Stomach (tissue), 9 donors: ENCODE results near the gene SPOCD1. TPM values are rescaled to one million over a fixed set of nuclear protein-coding genes. Genes with fewer than 3 reads are reported as not detected.

ENCODE experiments used
- DNase-seq, 2 donors: peaks; one replicate each; pipeline versions ENCODE4 v3.0.0 to v3.0.0-alpha.2; 2013 to 2019
- H3K27ac ChIP-seq, 5 donors: fragments of 200-600 bp in 4 of 5; sonication (generic) in 4 of 5; one replicate each; pipeline ENCODE4 v1.5.1; 2013 to 2019; ENCODE audit warnings: mild to moderate bottlenecking in 1 of 5, moderate library complexity in 1 of 5
- H3K27me3 ChIP-seq, 3 donors: fragments of 200-600 bp; sonication (generic); one replicate each; pipeline ENCODE4 v1.5.1; 2017 to 2019; ENCODE audit warnings: mixed run types in 1 of 3
- H3K36me3 ChIP-seq, 4 donors: fragments of 200-600 bp; sonication (generic); 1 replicate in 3 of 4; 2 replicates in 1 of 4; pipeline ENCODE4 v1.5.1; 2016 to 2019
- H3K4me1 ChIP-seq, 4 donors: fragments of 200-600 bp; sonication (generic); one replicate each; pipeline ENCODE4 v1.5.1; 2016 to 2019
- H3K4me3 ChIP-seq, 4 donors: fragments of 200-600 bp; sonication (generic) in 3 of 4; one replicate each; pipeline ENCODE4 v1.5.1; 2016 to 2019; ENCODE audit warnings: mild to moderate bottlenecking in 1 of 4
- H3K9me3 ChIP-seq, 4 donors: fragments of 200-600 bp; sonication (generic); one replicate each; pipeline ENCODE4 v1.5.1; 2016 to 2019
- EP300 ChIP-seq: sonication (generic); formaldehyde crosslinking; IDR thresholded peaks from one replicate; pipeline ENCODE4 v1.6.1; 2017; ENCODE audit warnings: antibody characterized with exemption
- POLR2A ChIP-seq, 4 donors: fragments of 450-650 bp; IDR thresholded peaks; one replicate each; pipeline ENCODE4 v1.6.1; 2016; ENCODE audit warnings: antibody characterized with exemption in 4 of 4, control low read depth in 2 of 4, mild to moderate bottlenecking in 1 of 4, moderate library complexity in 1 of 4
- POLR2AphosphoS5 ChIP-seq, 3 donors: sonication (generic); formaldehyde crosslinking; IDR thresholded peaks; one replicate each; pipeline ENCODE4 v1.6.1; 2016; ENCODE audit warnings: antibody characterized with exemption in 3 of 3
- WGBS, 5 donors: extraction: QIAGEN DNeasy Blood & Tissue Kit in 3 of 5; methylation state at CpG; one replicate each; pipeline versions ENCODE4 v1.1.5 to v1.1.7; 2013 to 2018; 5-methylcytosine and 5-hydroxymethylcytosine counted together
- intact Hi-C: fragments of 100-400 bp; cut with DNase I; formaldehyde crosslinking; loops from one replicate; pipeline ENCODE4 v1.15.1; 2023; ENCODE audit warnings: low total_unique reads
- polyA plus RNA-seq, 3 donors: library from polyadenylated mRNA; stranded (reverse); fragments of 200-250 nt; gene quantifications; one replicate each; pipeline ENCODE4 v1.2.3, GENCODE V29; 2013
- total RNA-seq, 5 donors: library from RNA; depleted of rRNA; stranded (reverse); fragments of >200 nt; gene quantifications; one replicate each; pipeline versions ENCODE4 v1.1.0 to v1.2.3, GENCODE V29; 2014 to 2016
- TF ChIP-seq, protein P1 (sequence below), 7 experiments: fragments of 450-650 bp in 4 of 7; fragments of 200-600 bp in 3 of 7; sonication (generic) in 3 of 7; IDR thresholded peaks; one replicate each; pipeline ENCODE4 v1.5.1; 2016 to 2019; ENCODE audit warnings: antibody characterized with exemption in 7 of 7, control low read depth in 2 of 7, mild to moderate bottlenecking in 1 of 7
- donor health status: healthy with polysubstance abuse.
- donor health status: Bipolar disorder and iron deficiency.
- donor health status: healthy.

Gene SPOCD1
- total and polyA plus RNA-seq, 8 donors: 0.55 to 11.1 (median 4.5) TPM; not detected in 1

DNA sequence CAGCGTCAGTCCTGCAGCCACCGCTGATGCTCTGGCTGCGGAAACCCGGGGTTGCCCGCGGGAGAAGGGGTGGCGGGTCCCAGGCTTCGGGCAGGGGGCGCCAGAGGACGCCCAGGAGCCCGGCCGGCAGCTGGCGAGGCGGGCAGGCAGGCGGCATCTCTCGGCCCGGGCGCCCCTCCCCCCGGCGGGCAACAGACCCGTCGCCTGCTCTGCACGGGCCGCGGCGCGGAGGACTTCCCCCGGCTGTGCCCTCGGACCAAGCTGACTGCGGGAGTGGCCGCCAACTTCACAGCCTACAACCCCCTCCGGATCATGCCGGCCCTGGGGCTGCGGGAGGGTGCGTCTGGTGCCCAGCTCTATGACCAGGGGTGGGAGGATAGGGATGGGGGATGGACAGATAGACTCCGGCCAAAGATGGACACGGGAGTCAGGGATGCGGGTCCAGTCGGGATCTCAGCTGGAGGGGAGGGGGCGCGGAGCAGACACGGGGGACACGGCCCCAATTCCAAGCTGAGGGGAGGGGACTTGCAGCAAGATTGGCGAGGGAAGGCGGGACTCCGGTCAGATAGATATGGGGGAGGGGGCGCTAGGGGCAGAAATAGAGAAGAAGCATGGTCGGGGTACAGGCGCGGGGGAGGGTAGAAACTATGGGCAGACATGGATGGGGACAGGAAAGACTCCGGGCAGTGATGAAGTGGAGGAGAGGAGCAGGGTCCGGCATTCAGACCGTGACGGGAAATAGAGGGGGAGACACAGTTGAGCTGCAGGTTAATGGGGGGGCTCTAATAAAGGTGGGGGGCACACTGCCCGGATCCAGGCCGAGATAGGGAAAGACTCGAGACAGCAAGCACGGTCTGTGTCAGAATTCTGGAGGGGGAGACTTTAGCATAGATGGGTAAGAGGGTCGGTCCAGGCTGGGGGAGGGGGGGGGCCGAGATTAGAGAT is 52.8 kb downstream of the SPOCD1 start:
- TF ChIP-seq EP300 (no peak), POLR2AphosphoS5 (IDR thresholded peaks at IDR 0.05) (no peak), POLR2A (IDR thresholded peaks at IDR 0.05) (no peak)
- TF ChIP-seq, protein P1, sequence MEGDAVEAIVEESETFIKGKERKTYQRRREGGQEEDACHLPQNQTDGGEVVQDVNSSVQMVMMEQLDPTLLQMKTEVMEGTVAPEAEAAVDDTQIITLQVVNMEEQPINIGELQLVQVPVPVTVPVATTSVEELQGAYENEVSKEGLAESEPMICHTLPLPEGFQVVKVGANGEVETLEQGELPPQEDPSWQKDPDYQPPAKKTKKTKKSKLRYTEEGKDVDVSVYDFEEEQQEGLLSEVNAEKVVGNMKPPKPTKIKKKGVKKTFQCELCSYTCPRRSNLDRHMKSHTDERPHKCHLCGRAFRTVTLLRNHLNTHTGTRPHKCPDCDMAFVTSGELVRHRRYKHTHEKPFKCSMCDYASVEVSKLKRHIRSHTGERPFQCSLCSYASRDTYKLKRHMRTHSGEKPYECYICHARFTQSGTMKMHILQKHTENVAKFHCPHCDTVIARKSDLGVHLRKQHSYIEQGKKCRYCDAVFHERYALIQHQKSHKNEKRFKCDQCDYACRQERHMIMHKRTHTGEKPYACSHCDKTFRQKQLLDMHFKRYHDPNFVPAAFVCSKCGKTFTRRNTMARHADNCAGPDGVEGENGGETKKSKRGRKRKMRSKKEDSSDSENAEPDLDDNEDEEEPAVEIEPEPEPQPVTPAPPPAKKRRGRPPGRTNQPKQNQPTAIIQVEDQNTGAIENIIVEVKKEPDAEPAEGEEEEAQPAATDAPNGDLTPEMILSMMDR (IDR thresholded peaks at IDR 0.05): peak in 5 of 7 experiments; percentile 27 to 72 (median 63)
- Histone ChIP-seq H3K36me3 (no peaks in the 10 kb centered on the region), H3K4me1 (peaks cover 33 to 49% (median 43%) of the 10 kb centered on the region in 4 donors), H3K27ac (no peak overlapping the region), H3K4me3 (peak overlapping the region; percentile 54 to 66 (median 56)), H3K9me3 (no peaks in the 10 kb centered on the region), H3K27me3 (peaks cover 0 to 66% (median 32%) of the 10 kb centered on the region in 3 donors)
- 0 to 1% (median 1%) methylated on average over 25 to 60 of the region's 60 CpGs for WGBS, 5 donors
- peak; percentile 80 to 92 for DNase-seq
- intact Hi-C loops: no loop called here

DNA sequence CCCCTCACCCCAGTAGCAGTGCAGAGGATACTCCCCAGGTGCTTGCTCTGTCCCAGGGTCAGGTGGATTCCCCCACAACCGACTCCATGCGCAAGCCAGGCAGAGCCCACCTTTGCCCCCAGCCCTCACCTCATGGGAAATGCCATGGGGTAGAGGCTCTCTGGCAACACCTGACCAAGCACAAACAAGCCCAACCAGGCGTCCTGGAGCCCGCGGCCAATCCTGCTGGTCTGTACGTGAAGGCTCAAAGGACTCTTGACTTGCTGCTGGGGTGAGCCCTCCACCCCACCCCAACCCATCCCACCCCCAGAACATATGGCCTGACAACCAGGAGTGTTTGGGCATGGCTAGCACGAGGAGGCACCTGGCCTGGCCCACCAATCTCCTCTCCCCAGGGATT is 53.5 kb downstream of the SPOCD1 start:
- WGBS, 5 donors: 20 to 26% (median 21%) methylated on average over 6 to 7 of the region's 7 CpGs; no CpG with 5 or more reads in 1 of the 5 donors
- intact Hi-C loops: no loop called here
- no peak overlapping the region for H3K27ac ChIP-seq

DNA sequence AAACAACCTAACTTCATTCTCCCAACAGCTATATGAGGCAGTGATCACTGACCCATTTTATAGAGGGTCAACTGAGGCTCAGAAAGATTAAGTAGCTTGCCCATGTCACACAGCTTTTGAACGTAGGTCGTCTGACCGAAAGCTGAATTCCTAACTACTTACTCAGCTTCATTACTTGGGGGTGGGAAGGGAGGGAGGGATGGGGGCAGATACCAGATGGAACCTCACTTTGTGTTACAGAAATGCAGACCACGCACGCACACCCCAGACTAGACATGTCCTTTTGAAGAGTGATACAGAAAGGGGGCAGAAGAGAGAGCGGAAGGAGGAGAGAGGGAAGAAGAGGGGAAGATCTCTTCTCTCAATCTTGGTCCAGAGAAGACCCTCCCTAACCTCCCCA is 53.9 kb downstream of the SPOCD1 start:
- Histone ChIP-seq H3K27me3 (peaks cover 0 to 61% (median 32%) of the 10 kb centered on the region in 3 donors), H3K27ac (no peak overlapping the region), H3K9me3 (no peaks in the 10 kb centered on the region), H3K4me3 (no peak overlapping the region), H3K4me1 (peaks cover 33 to 49% (median 43%) of the 10 kb centered on the region in 4 donors), H3K36me3 (no peaks in the 10 kb centered on the region)
- TF ChIP-seq POLR2AphosphoS5 (IDR thresholded peaks at IDR 0.05): no peak
- TF ChIP-seq, protein P1 (IDR thresholded peaks at IDR 0.05): no peak
- no peak for TF ChIP-seq EP300
- TF ChIP-seq POLR2A (IDR thresholded peaks at IDR 0.05): no peak
- DNase-seq: no peak
- 66 to 80% (median 74%) methylated on average over 6 of the region's 6 CpGs for WGBS, 5 donors
- intact Hi-C loops: no loop called here

More for the DNA sequence above, 53.5 kb downstream of the SPOCD1 start:
- Histone ChIP-seq H3K4me1 (peaks cover 33 to 49% (median 43%) of the 10 kb centered on the region in 4 donors), H3K36me3 (no peaks in the 10 kb centered on the region), H3K4me3 (peak overlapping the region; percentile 54 to 66 (median 56)), H3K27me3 (peaks cover 0 to 61% (median 32%) of the 10 kb centered on the region in 3 donors), H3K9me3 (no peaks in the 10 kb centered on the region)
- no peak for DNase-seq
- TF ChIP-seq, protein P1 (IDR thresholded peaks at IDR 0.05): no peak

DNA sequence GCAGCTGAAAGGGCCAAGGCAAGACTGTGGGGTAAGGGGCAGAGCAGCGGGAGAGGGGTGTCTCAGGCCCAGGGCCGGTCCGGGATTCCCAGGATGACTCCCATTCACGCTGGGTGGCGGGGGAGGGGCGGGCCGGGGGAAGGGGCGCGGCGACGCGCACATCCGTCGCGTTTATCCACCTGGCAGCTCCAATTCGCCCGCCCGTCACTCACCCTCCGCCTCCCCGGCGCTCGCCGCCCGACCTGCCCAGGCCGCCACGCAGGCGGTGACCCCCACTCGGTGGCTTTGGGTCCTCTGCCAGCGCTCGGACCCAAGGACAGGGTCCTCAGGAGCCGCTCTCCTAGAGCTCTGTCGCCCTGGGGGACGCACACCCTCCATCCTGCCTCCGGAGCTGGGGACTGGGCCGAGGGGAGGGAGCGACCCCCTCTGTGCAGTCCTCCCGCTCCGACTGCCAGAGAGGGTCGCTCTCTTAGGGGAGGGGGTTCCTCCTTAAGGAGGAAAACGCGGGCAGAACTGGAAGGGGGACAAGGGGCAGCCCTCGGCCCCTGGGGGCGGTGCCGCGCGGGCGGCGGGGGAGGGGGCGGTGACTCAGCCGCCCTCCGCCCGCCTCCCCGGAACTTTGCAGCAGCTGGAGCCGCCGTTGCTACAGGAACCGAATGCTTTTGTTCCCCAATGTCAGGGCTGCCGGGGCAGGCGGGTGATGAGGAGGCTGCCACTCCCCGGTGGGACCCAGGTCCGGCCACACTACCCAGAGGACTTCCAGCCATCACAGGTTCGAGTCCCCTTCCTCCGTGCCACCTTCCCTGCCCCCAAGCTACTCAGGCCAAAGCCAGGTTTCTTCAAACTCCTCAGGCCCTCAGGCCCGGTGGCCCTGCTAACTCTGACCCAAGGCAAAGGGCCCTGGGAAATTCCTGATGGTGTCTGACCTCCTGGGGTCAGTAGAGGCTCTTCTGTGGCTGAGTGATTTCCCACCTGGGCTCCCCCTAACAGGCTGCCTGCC is 55.1 kb downstream of the SPOCD1 start:
- peak overlapping the region; percentile 50 to 59 (median 52) for H3K4me3 ChIP-seq
- H3K36me3 ChIP-seq: no peaks in the 10 kb centered on the region
- H3K27me3 ChIP-seq: peaks cover 0 to 61% (median 32%) of the 10 kb centered on the region in 3 donors
- peak overlapping the region in 4 of 5 donors; percentile 5 to 44 (median 22) for H3K27ac ChIP-seq
- intact Hi-C loops: no loop called here
- H3K4me1 ChIP-seq: peaks cover 33 to 49% (median 43%) of the 10 kb centered on the region in 4 donors
- peak; percentile 67 to 93 for DNase-seq
- no peak for TF ChIP-seq EP300
- TF ChIP-seq, protein P1 (IDR thresholded peaks at IDR 0.05): no peak
- TF ChIP-seq POLR2AphosphoS5 (IDR thresholded peaks at IDR 0.05): no peak
- no peak for TF ChIP-seq POLR2A (IDR thresholded peaks at IDR 0.05)
- 1 to 3% (median 1%) methylated on average over 21 to 63 of the region's 63 CpGs for WGBS, 5 donors
- H3K9me3 ChIP-seq: no peaks in the 10 kb centered on the region
